ENCODE data around the gene PSMD13.
"Not testable (repeated sequence)": the region's sequence is repeated elsewhere in the genome, so short reads cannot be mapped to it uniquely, and the experiment has no call there.

PSMD13 gene

GRCh38 chr11:272931-273198 lies 36.1 kb downstream of the PSMD13 start:
- no peak for DNase-seq (ENCODE audit: low read depth in 2 of 2)

- no peak for DNase-seq (ENCODE audit: low read depth in 2 of 2)
Measured at GRCh38 chr11:276219-276618, 39.4 kb downstream of the PSMD13 start.

DNA sequence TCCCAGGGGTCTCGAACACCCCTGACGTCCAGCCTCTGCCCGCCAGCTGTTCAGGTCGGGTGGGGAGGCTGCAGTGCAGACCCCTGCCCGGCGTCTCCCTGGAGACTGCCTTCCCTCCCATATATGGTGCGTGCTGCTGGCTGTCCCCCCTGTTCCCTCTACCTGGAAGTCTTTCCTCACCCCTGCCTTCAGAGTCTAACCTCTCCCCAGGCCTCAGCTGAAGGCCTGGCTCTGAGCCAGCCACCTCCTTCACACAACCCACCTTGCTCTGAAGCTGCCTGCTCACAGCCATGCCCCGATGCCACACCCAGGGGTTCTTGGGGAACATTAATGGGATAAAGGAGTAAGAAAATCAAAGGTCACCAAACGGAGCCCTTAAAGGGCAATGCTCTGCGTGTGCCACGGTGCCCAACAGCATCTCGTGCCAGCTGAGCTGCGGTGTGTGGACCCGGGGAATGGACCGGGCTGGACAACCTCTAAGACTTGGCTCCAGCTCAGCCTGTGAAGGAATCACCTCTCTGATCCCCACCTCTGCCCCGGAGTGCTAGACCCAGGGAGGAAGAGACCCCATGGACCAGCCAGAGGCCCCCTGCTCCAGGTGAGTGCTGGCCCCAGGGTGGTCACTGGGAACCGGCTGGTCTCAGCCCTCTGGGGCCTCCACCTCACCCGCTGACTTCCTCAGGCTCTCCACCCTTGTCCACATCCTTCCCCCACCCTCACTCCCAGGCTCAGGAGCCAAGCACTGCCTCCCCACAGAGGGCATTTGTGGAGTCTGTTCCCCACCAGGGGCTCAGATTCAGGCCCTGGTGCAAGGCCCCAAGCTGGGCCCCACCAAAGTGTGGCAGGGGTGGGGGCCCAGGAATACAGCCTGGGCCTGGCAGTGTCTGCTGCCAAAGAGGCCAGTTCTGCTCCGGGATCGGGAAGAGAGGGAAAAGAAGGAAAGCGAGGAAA lies 41.5 kb downstream of the PSMD13 start, which contains the start of gene NLRP6:
Gene NLRP6, plus strand, starts transcription at position 407 of the 951 bp plus-strand sequence. Its CDS starts 163 bp downstream, at position 570.
- no peak for DNase-seq (ENCODE audit: low read depth in 2 of 2)

GRCh38 chr11:279040-279965 lies 42.5 kb downstream of the PSMD13 start:
- no peak for DNase-seq (ENCODE audit: low read depth in 2 of 2)

GRCh38 chr11:279966-280705 lies 43.4 kb downstream of the PSMD13 start:
- no peak for DNase-seq (ENCODE audit: low read depth in 2 of 2)

GRCh38 chr11:280706-281485 lies 44.1 kb downstream of the PSMD13 start:
- DNase-seq (ENCODE audit: low read depth in 2 of 2) = no peak

DNA sequence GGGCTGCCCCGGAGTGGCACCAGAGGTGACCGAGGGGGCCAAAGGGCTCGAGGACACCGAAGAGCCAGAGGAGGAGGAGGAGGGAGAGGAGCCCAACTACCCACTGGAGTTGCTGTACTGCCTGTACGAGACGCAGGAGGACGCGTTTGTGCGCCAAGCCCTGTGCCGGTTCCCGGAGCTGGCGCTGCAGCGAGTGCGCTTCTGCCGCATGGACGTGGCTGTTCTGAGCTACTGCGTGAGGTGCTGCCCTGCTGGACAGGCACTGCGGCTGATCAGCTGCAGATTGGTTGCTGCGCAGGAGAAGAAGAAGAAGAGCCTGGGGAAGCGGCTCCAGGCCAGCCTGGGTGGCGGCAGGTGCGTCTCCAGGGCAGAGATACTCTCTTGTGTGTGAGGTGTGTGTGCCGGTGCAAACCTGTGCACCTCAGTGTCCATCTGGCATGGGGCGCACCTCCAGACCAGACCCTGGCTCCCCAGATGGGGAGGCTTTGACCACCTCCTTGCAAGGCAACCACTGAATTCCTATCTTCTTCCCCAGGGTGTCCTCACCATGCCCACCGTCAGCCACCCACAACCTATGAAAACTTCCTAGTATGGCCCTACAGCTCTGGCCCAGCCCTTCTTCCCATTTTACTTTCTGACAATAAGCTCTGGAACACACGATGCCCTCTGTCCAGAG lies 44.8 kb downstream of the PSMD13 start:
- no peak for DNase-seq (ENCODE audit: low read depth in 2 of 2)

DNA sequence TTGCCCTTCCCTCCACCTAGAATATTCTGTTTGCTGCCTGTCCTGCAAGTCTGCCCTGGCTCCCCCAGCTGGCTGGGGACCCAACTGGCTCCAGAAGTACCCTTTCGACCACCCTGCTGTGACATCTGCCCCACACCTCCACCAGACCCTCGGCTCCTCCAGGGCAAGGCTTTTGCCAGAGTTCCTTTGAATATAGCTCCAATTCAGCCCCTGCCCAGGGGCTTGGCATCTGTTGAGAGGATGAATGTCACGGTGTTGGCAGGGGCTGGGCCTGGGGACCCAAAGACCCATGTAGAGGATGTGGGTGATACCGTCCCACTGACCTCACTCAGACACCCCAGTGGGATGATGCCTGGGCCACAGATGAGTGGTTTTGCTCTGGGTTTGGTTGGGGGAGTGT lies 45.4 kb downstream of the PSMD13 start:
- no peak for DNase-seq (ENCODE audit: low read depth in 2 of 2)

- DNase-seq (ENCODE audit: low read depth in 2 of 2) = no peak
Measured at GRCh38 chr11:282630-283360, 46.0 kb downstream of the PSMD13 start.

GRCh38 chr11:283405-284104 lies 46.8 kb downstream of the PSMD13 start:
- no peak for DNase-seq (ENCODE audit: low read depth in 2 of 2)

DNA sequence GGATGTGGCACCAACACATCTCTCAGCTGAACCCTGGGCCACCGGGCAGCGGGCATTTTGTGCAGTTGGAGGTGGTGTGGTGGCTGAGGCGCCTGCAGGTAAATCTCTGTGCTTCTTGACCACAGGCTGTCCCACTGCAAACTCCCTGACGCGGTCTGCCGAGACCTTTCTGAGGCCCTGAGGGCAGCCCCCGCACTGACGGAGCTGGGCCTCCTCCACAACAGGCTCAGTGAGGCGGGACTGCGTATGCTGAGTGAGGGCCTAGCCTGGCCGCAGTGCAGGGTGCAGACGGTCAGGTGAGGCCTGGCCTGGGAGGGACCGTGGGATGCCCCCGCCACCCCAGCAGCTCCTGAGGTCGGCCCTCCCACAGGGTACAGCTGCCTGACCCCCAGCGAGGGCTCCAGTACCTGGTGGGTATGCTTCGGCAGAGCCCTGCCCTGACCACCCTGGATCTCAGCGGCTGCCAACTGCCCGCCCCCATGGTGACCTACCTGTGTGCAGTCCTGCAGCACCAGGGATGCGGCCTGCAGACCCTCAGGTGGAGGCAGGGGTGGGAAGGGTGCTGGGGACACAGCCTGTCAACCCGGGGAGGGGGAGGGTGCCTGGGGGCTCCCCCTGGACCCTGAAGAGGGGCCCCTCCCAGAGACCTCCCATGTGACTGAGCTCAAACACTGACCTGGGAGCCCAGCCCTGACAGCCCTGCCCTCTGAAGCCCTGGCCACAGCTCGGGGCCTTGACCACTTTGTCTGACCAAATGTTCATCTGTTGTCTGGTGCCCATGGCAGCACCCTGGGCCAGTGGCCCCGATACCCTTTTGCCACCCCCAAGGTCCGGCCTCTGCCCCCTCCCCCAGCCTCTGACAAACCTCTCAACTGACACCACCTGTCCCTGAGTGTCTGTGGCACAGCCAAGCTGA lies 47.6 kb downstream of the PSMD13 start:
- DNase-seq (ENCODE audit: low read depth in 2 of 2) = no peak

DNA sequence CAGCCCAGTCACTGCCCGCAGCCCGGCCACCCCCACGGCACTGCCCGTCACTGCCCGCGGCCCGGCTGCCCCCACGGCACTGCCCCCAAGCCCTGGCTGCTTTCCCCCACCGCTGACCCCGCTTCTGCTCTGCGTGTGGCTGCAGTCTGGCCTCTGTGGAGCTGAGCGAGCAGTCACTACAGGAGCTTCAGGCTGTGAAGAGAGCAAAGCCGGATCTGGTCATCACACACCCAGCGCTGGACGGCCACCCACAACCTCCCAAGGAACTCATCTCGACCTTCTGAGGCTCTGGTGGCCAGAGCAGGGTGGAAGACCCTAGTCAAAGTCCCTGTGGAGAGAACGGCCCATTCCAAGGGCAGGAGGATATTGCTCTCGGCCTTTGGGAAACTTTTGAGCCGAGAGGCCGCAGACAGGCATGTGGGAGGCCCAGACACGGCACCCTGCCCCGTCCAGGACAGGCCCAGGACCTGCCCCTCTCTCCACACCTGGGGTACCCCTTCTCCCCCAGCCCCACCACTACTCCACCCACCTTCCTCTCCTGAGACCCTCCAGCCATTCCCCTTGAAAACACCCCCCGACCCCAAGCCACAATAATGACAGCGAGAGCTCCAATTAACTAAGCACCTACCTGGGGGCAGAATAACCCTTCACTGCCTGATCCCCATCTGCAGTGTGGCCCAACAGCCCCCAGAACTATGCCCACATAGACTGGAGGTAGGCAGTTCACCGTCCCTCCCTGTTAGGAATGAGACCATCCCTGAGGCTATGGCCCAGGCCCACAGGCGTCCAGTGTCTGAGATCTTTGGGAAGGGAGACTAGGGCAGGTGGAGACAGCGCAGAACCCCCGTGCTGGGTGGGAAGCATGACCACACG lies 48.5 kb downstream of the PSMD13 start:
- no peak for DNase-seq (ENCODE audit: low read depth in 2 of 2)

- no peak for DNase-seq (ENCODE audit: low read depth in 2 of 2)
Measured at GRCh38 chr11:285894-286220, 49.1 kb downstream of the PSMD13 start.

GRCh38 chr11:286977-287820 lies 50.4 kb downstream of the PSMD13 start:
- DNase-seq (ENCODE audit: low read depth in 2 of 2) = not testable (repeated sequence)

GRCh38 chr11:287821-288477 lies 51.2 kb downstream of the PSMD13 start:
- DNase-seq (ENCODE audit: low read depth in 2 of 2) = no peak
